ENCODE data around the gene ASPA. TPM values are rescaled to one million over a fixed set of nuclear protein-coding genes. Genes with fewer than 3 reads are reported as not detected.
A peak's percentile ranks its signal among the peaks of the same experiment; 100 is the strongest.
"Not testable (repeated sequence)": the region's sequence is repeated elsewhere in the genome, so short reads cannot be mapped to it uniquely, and the experiment has no call there.

ASPA gene
- 1 to 10 TPM; 1.4 to 2.6 TPM for total RNA-seq

DNA sequence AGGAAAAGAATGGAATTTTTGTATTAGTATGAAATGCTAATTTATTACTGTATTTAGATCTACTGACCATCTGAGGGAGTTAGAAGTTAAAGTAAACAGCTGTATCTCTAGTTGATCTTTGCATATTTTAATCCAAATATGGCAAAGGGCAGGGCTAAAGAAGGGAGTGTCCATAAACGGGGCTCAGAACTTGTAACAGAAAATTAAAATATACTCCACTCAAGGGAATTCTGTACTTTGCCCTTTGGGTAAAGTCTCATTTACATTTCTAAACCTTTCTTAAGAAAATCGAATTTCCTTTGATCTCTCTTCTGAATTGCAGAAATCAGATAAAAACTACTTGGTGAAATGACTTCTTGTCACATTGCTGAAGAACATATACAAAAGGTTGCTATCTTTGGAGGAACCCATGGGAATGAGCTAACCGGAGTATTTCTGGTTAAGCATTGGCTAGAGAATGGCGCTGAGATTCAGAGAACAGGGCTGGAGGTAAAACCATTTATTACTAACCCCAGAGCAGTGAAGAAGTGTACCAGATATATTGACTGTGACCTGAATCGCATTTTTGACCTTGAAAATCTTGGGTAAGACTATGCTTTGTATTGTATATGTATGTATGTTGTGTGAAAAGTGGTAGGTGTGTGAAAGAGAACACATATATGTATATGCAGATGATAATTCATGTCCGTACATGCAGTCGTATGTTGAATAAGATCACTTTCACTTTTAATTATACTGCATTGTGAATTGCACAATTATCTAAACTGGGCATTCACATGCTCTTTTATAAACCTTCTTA is at the start of gene ASPA:
Gene ASPA (plus strand): TSS at position 186 of the 799 bp plus-strand sequence. CDS start 163 bp downstream, at position 349.
- no peaks in the 10 kb centered on the region for H3K36me3 ChIP-seq
- DNase-seq (ENCODE audit: low spot score) (no peak), ATAC-seq (ENCODE audit: insufficient number of reproducible peaks, low FRiP score, low read depth) (no peak)
- no peak for TF ChIP-seq CTCF (IDR thresholded peaks at IDR 0.05)
- H3K9me3 ChIP-seq = no peaks in the 10 kb centered on the region
- H3K27ac ChIP-seq = no peak within 1 kb of the TSS
- H3K27me3 ChIP-seq (replicated peaks; ENCODE audit: insufficient read depth) = no peaks in the 10 kb centered on the region
- peak within 1 kb of the TSS; percentile 44 for H3K4me3 ChIP-seq
- no peaks in the 10 kb centered on the region for H3K4me1 ChIP-seq (ENCODE audit: control insufficient read depth in 1 of 2, low read depth in 2 of 2)

DNA sequence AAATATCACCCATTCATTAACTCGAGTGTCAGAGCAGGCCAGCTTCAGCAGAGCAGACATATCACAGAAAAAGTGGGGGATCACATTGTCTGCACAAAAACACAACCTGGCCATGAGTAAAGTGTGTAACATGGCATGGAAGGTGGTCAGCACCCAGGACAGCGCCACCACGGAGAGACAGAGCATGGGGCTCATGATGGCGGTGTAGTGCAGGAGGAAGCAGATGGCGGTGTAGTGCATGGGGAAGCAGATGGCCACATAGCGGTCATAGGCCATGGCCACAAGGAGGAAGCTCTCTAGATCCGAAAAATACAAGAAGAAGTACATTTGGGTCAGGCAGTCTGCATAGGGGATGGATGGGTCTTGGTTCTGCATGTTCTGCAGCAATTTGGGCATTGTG is 42.6 kb upstream of the ASPA start:
- not testable (repeated sequence) for H3K9me3 ChIP-seq; H3K4me3 ChIP-seq; H3K4me1 ChIP-seq (ENCODE audit: control insufficient read depth in 1 of 2, low read depth in 2 of 2); ATAC-seq (ENCODE audit: insufficient number of reproducible peaks, low FRiP score, low read depth); H3K36me3 ChIP-seq; H3K27ac ChIP-seq; DNase-seq (ENCODE audit: low spot score); H3K27me3 ChIP-seq (replicated peaks; ENCODE audit: insufficient read depth)

DNA sequence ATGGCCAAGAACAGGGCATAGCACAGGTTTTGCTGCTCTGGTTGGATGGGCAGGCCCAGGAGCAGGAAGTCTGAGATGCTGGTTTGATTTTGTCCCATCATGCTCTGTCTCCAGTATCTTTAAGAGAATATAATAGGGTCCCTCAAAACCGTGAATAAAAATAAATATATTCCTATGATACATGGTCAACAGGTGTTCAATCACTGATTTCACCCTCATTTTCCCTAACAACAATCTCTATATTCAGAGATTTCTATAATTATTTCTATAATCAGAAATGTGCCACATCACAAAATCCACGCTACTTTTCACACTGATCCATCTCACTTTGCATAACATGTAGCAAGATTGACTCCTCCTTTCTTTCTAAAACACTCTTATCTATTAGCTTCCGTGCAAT is 42.1 kb upstream of the ASPA start, which contains the start of gene OR1E2:
Gene OR1E2 (minus strand): TSS at position 101 of the 400 bp plus-strand sequence. CDS start 0 bp downstream, at position 101.
- no peaks in the 10 kb centered on the region for H3K36me3 ChIP-seq
- no peak within 1 kb of the TSS for H3K4me3 ChIP-seq
- ATAC-seq (ENCODE audit: insufficient number of reproducible peaks, low FRiP score, low read depth) (no peak), DNase-seq (ENCODE audit: low spot score) (no peak)
- no peak within 1 kb of the TSS for H3K27ac ChIP-seq
- no peaks in the 10 kb centered on the region for H3K27me3 ChIP-seq (replicated peaks; ENCODE audit: insufficient read depth)
- no peaks in the 10 kb centered on the region for H3K9me3 ChIP-seq
- no peak for TF ChIP-seq CTCF (IDR thresholded peaks at IDR 0.05)
- no peaks in the 10 kb centered on the region for H3K4me1 ChIP-seq (ENCODE audit: control insufficient read depth in 1 of 2, low read depth in 2 of 2)

GRCh38 chr17:3438368-3438767 is 37.4 kb upstream of the ASPA start:
- H3K27ac ChIP-seq = no peak overlapping the region
- no peaks in the 10 kb centered on the region for H3K36me3 ChIP-seq
- no peaks in the 10 kb centered on the region for H3K27me3 ChIP-seq (replicated peaks; ENCODE audit: insufficient read depth)
- no peaks in the 10 kb centered on the region for H3K4me1 ChIP-seq (ENCODE audit: control insufficient read depth in 1 of 2, low read depth in 2 of 2)
- ATAC-seq (ENCODE audit: insufficient number of reproducible peaks, low FRiP score, low read depth) (no peak), DNase-seq (ENCODE audit: low spot score) (no peak)
- H3K9me3 ChIP-seq = no peaks in the 10 kb centered on the region
- no peak for TF ChIP-seq CTCF (IDR thresholded peaks at IDR 0.05)
- H3K4me3 ChIP-seq = no peak overlapping the region

DNA sequence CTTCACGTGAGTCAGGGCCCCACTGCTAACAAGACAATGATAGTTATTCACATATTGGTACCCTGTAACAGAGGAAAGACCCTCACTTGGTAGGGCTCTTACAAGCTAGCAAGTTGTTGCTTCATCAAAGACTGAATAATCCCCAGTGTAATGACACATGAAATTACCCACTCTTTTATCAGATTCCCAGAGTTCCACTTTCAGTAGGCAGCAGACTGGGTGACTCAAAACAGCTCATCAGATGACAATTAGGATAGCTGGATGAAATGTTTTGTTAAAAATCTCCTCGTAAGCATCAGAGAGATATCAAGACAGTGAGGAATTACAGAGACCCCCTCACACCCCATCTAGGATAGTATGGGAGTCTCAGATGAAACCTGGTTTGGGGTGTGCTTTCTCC is 35.3 kb upstream of the ASPA start:
- no peak overlapping the region for H3K27ac ChIP-seq
- ATAC-seq (ENCODE audit: insufficient number of reproducible peaks, low FRiP score, low read depth) (no peak), DNase-seq (ENCODE audit: low spot score) (no peak)
- no peaks in the 10 kb centered on the region for H3K4me1 ChIP-seq (ENCODE audit: control insufficient read depth in 1 of 2, low read depth in 2 of 2)
- H3K36me3 ChIP-seq = no peaks in the 10 kb centered on the region
- H3K27me3 ChIP-seq (replicated peaks; ENCODE audit: insufficient read depth) = no peaks in the 10 kb centered on the region
- H3K4me3 ChIP-seq = no peak overlapping the region
- no peaks in the 10 kb centered on the region for H3K9me3 ChIP-seq
- no peak for TF ChIP-seq CTCF (IDR thresholded peaks at IDR 0.05)
